HEK293 (cell line): ENCODE results near the gene MTHFD1L.

ENCODE experiments used
- AEBP2 ChIP-seq: fragments of 450-650 bp; formaldehyde crosslinking; IDR thresholded peaks from 2 replicates; pipeline ENCODE4 v1.5.1; 2016; ENCODE audit warnings: missing biosample characterization, missing genetic modification characterization, borderline replicate concordance
- CTCF ChIP-seq: fragments of 450-650 bp; formaldehyde crosslinking; IDR thresholded peaks from 2 replicates; pipeline ENCODE4 v1.5.1; 2016; ENCODE audit warnings: missing biosample characterization, missing genetic modification characterization
- HIC1 ChIP-seq: fragments of 450-650 bp; formaldehyde crosslinking; IDR thresholded peaks from 2 replicates; pipeline ENCODE4 v1.5.1; 2016; ENCODE audit warnings: missing biosample characterization, missing genetic modification characterization
- REST ChIP-seq: fragments of 450-650 bp; formaldehyde crosslinking; IDR thresholded peaks from 2 replicates; pipeline ENCODE4 v1.5.1; 2016; ENCODE audit warnings: missing biosample characterization, missing genetic modification characterization
- TCF7L2 ChIP-seq: IDR thresholded peaks from 2 replicates; pipeline ENCODE4 v1.6.1; 2011; ENCODE audit warnings: low read depth, mild to moderate bottlenecking, inconsistent platforms, low read length, moderate library complexity, borderline replicate concordance
- ZBTB20 ChIP-seq: fragments of 450-650 bp; formaldehyde crosslinking; IDR thresholded peaks from 2 replicates; pipeline ENCODE4 v1.5.1; 2016; ENCODE audit warnings: missing biosample characterization, missing genetic modification characterization
- ZNF274 ChIP-seq, 2 experiments: fragments of 200-500 bp in 1 of 2; fragments of 450-650 bp in 1 of 2; sonication (Bioruptor generic) in 1 of 2; formaldehyde crosslinking in 1 of 2; IDR thresholded peaks; 2 replicates each; pipeline versions ENCODE4 v1.5.1 to v1.6.1; 2014 to 2016; ENCODE audit warnings: borderline replicate concordance in 1 of 2, inconsistent platforms in 1 of 2, low read length in 1 of 2, missing biosample characterization in 1 of 2, missing genetic modification characterization in 1 of 2
- ZNF423 ChIP-seq: fragments of 450-650 bp; formaldehyde crosslinking; IDR thresholded peaks from 2 replicates; pipeline ENCODE4 v1.5.1; 2016; ENCODE audit warnings: missing biosample characterization, missing genetic modification characterization
- ZNF660 ChIP-seq: fragments of 450-650 bp; IDR thresholded peaks from 2 replicates; pipeline ENCODE4 v1.5.1; 2018; ENCODE audit warnings: missing biosample characterization, mild to moderate bottlenecking, missing genetic modification characterization
- ZNF664 ChIP-seq: fragments of 450-650 bp; formaldehyde crosslinking; IDR thresholded peaks from 2 replicates; pipeline ENCODE4 v1.5.1; 2016; ENCODE audit warnings: missing biosample characterization, missing genetic modification characterization
- ZNF677 ChIP-seq: fragments of 450-650 bp; IDR thresholded peaks from 2 replicates; pipeline ENCODE4 v1.5.0; 2018; ENCODE audit warnings: missing biosample characterization, mild to moderate bottlenecking, missing genetic modification characterization, moderate library complexity
- ZNF843 ChIP-seq: fragments of 450-650 bp; formaldehyde crosslinking; IDR thresholded peaks from 2 replicates; pipeline ENCODE4 v1.5.1; 2016; ENCODE audit warnings: missing biosample characterization, missing genetic modification characterization

GRCh38 chr6:151060096-151060765 is 194.7 kb downstream of the MTHFD1L start:
- TF ChIP-seq ZNF843 (tag by site-specific recombination) (no peak), CTCF (tag by site-specific recombination) (no peak), AEBP2 (tag by site-specific recombination) (no peak), ZNF274 (IDR thresholded peaks at IDR 0.05; ENCODE audit: low read length) (no peak), ZNF274 (tag by site-specific recombination; IDR thresholded peaks at IDR 0.05; ENCODE audit: borderline replicate concordance) (no peak), HIC1 (tag by site-specific recombination) (peak; percentile 20; the same call in 1 of the 2 replicates), REST (tag by site-specific recombination) (no peak), ZNF423 (tag by site-specific recombination) (no peak), TCF7L2 (no peak), ZNF677 (tag by site-specific recombination) (no peak), ZNF664 (tag by site-specific recombination) (no peak), ZNF660 (tag by site-specific recombination) (no peak), ZBTB20 (tag by site-specific recombination) (no peak)
